NB4 (cell line): ENCODE results near the gene PRSS57.

Experiments used
- POLR2A ChIP-seq: IDR thresholded peaks from 2 replicates; pipeline ENCODE4 v1.6.1; 2011; ENCODE audit warnings: mild to moderate bottlenecking; ENCODE audit not compliant: insufficient read length; ENCODE audit errors: extremely low read depth
- TF ChIP-seq, protein P1 (sequence below): IDR thresholded peaks from one replicate; pipeline ENCODE4 v1.5.1; 2012; ENCODE audit warnings: low read depth, low read length
- TF ChIP-seq, protein P2 (sequence below): IDR thresholded peaks from 2 replicates; pipeline ENCODE4 v1.6.1; 2011; ENCODE audit warnings: low read depth, low read length

DNA sequence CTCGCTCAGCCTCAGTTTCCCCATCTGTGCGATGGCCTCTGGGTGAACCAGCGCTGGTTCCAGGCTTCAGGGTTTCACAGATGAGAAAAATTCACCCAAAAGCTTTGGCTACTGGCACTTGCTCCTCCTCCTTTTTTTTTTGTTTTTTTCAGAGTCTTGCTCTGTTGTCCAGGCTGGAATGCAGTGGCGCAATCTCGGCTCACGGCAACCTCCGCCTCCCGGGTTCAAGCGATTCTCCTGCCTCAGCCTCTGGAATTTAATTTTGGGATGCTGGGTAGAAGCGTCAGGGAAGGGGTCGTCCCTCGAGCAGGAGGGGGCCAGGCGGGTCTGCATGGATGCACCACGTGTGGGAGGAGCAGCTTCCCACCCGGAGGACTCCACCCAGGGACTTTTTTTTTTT, 7.0 kb downstream of the PRSS57 start:
- TF ChIP-seq POLR2A = no peak
- TF ChIP-seq, protein P1, sequence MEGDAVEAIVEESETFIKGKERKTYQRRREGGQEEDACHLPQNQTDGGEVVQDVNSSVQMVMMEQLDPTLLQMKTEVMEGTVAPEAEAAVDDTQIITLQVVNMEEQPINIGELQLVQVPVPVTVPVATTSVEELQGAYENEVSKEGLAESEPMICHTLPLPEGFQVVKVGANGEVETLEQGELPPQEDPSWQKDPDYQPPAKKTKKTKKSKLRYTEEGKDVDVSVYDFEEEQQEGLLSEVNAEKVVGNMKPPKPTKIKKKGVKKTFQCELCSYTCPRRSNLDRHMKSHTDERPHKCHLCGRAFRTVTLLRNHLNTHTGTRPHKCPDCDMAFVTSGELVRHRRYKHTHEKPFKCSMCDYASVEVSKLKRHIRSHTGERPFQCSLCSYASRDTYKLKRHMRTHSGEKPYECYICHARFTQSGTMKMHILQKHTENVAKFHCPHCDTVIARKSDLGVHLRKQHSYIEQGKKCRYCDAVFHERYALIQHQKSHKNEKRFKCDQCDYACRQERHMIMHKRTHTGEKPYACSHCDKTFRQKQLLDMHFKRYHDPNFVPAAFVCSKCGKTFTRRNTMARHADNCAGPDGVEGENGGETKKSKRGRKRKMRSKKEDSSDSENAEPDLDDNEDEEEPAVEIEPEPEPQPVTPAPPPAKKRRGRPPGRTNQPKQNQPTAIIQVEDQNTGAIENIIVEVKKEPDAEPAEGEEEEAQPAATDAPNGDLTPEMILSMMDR = no peak
- TF ChIP-seq, protein P2, sequence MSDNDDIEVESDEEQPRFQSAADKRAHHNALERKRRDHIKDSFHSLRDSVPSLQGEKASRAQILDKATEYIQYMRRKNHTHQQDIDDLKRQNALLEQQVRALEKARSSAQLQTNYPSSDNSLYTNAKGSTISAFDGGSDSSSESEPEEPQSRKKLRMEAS = no peak
